Germinal center (tissue), 1 donor: ENCODE data around the gene DIAPH2.
A peak's percentile ranks its signal among the peaks of the same experiment; 100 is the strongest.
"Not testable (repeated sequence)": the region's sequence is repeated elsewhere in the genome, so short reads cannot be mapped to it uniquely, and the experiment has no call there.

ENCODE experiments used
- DNase-seq: peaks from one replicate; pipeline ENCODE4 v3.0.0; 2012; ENCODE audit warnings: mixed read lengths, low spot score

The DIAPH2 gene

GRCh38 chrX:96715481-96715880 is 30.8 kb downstream of the DIAPH2 start:
- no peak for DNase-seq

DNA sequence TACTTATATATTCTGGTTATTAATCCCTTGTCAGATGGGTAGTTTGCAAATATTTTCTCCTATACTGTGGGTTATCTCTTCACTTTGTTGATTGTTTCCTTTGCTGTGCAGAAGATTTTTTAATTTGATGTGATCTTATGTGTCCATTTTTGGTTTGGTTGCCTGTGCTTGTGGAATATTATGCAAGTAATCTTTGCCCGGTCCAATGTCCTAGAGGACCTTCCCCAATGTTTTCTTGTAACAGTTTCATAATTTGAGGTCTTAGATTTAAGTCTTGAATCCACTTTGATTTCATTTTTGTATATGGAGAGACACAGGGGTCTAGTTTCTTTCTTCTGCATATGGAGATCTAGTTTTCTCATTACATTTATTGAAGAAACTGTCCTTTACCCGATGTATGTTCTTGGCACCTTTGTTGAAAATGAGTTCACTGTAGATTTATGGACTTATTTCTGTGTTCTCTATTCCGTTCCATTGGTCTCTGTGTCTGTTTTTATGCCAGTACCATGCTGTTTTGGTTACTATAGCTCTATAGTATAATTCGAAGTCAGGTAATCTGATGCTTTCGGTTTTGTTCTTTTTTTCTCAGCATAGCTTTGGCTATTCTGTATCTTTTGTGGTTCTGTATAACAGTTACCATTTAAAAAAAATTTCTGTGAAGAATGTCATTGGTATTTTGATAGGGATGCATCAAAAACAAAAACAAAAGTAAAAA is 34.7 kb downstream of the DIAPH2 start:
- DNase-seq: no peak

- DNase-seq: peak; percentile 14
Measured at GRCh38 chrX:96721354-96721753, 36.7 kb downstream of the DIAPH2 start.

GRCh38 chrX:96722781-96723180 is 38.1 kb downstream of the DIAPH2 start:
- no peak for DNase-seq

- no peak for DNase-seq
Measured at GRCh38 chrX:96729053-96729452, 44.4 kb downstream of the DIAPH2 start.

- no peak for DNase-seq
Measured at GRCh38 chrX:96729868-96730643, 45.4 kb downstream of the DIAPH2 start.

DNA sequence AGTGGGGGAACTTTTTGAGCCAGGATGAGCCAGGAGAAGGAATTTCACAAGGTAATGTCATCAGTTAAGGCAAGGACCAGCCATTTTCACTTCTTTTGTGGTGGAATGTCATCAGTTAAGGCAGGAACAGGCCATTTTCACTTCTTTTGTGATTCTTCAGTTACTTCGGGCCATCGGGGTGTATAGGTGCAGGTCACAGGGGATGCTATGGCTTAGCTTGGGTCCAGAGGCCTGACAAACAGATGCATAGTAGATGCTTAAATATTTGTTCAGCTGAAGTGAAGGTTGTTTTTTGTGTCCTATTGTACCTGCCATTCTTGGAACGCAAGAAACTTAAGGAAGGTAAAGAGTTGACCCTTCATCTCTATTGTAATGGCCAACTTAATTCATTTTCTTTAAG is 46.4 kb downstream of the DIAPH2 start:
- not testable (repeated sequence) for DNase-seq

GRCh38 chrX:96743367-96744073 is 58.9 kb downstream of the DIAPH2 start:
- no peak for DNase-seq

DNA sequence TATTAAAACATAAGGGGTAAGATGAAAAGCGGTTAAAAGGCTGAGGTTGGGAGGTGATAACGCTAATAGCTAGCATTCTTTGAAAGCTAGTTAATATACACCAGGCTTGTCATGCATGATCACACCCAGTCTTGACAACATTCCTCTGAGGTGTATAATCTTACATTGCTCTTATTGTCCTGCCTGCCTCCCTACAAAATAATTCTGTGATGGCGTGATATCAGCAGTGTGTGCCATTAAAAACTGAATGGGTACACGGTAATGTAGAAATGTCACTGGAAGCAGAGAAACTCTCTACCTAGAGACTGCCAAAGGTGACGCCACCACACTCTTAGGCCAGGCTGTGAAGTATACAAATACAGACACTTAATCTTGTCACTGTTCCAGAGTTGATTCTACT is 68.1 kb downstream of the DIAPH2 start:
- DNase-seq: no peak

DNA sequence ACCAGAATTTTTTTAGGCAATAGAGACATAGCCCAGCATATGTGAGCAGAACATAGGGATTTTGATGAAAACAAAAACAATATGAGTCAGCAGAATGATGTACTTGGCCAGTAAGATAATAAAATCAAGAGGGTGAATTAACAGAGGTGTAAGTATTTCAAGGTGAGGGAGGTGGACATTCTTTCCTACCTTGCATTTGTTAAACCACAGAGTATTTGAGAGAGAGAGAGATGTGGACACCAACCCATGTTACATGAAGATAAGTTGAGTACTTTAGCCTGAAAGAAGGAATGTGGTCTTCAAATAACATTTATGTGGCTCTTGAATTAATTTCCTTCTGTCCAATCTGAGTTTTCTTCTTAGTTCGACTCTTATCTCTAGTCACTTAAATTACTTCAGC is 68.6 kb downstream of the DIAPH2 start:
- DNase-seq: no peak

DNA sequence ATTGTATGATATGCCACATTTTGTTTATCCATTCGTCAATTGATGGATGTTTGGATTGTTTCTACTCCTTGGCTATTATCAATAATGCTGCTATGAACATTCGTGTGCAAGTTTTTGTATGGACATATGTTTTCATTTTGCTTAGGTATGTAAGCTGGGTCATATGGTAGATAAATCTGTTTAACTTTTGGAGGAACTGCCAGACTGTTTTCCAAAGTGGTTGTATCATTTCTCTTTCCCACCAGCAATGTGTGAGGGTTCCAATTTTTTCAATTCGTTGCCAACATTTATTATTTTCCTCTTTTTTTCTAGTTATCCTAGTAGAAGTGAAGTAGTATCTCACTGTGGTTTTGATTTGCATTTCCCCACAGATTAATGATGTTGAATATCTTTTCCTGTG is 71.8 kb downstream of the DIAPH2 start:
- DNase-seq: no peak

GRCh38 chrX:96761566-96761965 is 76.9 kb downstream of the DIAPH2 start:
- DNase-seq: no peak

- no peak for DNase-seq
Measured at GRCh38 chrX:96763608-96764007, 79.0 kb downstream of the DIAPH2 start.

- DNase-seq: no peak
Measured at GRCh38 chrX:96764864-96765263, 80.2 kb downstream of the DIAPH2 start.

- peak; percentile 1 for DNase-seq
Measured at GRCh38 chrX:96770315-96770714, 85.7 kb downstream of the DIAPH2 start.

GRCh38 chrX:96771486-96771885 is 86.8 kb downstream of the DIAPH2 start:
- DNase-seq: no peak

GRCh38 chrX:96774116-96774515 is 89.5 kb downstream of the DIAPH2 start:
- DNase-seq: no peak

DNA sequence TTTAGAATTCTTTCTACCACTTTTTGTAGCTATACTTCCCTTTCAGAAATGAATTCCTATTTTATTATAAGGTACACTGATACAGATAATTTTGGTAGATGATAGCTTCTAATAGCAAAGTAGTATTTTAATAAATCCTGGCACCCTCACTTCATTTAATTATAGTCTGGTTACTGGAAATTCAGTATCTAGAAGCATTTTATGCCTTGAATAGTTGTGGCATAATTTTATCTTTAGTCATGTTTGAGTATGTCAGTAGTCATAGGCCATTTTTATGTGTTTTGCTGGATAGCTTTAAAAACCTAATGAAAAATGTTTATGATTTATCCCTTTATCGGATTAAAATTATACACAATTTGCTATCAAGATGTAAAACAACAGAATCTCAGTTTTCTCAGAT is 92.3 kb downstream of the DIAPH2 start:
- DNase-seq: no peak

DNA sequence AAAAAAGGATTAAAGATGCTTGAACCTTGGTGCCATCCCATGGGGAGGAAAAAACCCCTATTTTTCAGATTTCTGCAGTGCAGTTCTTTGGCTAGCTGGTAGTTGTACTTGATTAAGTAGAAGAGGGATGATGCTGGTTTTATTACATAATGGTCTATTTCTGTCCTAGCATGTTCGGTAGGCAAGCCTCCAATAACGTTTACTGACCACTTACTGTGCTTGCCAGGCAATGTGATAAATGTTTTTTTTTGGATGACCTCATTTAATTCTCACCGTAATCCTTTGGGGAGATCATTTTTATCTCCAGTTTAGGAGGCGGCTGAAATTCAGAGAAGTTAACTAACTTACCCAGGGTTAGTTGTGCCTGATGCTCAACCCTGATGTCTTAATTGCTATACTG is 106.9 kb downstream of the DIAPH2 start:
- DNase-seq: no peak

GRCh38 chrX:96792047-96792446 is 107.4 kb downstream of the DIAPH2 start:
- DNase-seq: no peak

DNA sequence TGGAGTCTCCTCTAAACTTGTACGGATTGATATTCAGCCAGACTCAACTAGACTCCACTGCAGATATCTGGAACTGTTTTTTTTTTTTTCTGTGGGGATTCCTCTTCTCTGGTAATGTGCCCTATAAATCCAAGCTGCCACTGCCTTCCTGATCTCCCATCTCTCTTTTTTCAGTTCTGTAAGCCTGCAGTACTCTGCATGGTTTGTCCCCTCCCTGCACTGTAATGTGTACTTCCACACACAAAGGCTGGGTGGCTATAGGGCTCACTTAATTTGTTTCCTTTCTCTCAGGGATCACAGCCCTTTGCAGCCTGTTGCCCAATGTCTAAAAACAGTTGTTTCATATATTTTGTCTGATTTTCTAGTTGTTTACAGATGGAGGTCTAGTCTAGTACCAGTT is 114.3 kb downstream of the DIAPH2 start:
- no peak for DNase-seq

GRCh38 chrX:96807318-96807717 is 122.7 kb downstream of the DIAPH2 start:
- DNase-seq: no peak

DNA sequence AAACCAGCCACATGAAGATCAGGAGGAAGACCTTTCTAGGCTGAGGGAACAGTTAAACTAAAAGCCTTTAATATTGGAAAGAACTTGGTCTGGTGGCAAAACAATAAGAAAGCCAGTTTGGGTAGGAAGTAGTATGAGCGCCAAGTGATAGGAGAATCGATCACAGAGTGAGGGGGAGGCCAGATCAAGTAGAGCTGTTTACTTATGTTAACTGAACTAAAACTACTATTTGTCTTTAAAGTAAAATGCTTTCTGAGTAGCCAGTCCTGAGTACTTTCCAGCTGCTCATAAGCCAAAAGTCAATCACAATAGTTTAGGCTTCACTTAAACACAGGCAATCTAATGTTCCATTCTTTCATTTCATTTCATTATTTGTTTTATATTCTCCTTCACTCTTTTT is 136.3 kb downstream of the DIAPH2 start:
- DNase-seq: no peak
